WTC11 (cell line): ENCODE data around the gene SCGB3A2. TPM values are rescaled to one million over a fixed set of nuclear protein-coding genes. Genes with fewer than 3 reads are reported as not detected.

Source experiments
- ATAC-seq: fragments of 200-7000 bp; cut with Tn5 transposase; 2 replicates; pipeline ENCODE4 v1.10.0; 2021; ENCODE audit warnings: mild to moderate bottlenecking, moderate library complexity
- CTCF ChIA-PET: fragments of 300-600 bp; sonication (Branson Sonifier 250); formaldehyde crosslinking; loops from one replicate; lab custom pipeline; 2021; ENCODE audit warnings: antibody characterized with exemption; lab: Charles Lee
- POLR2A ChIA-PET: fragments of 350-600 bp; sonication (Branson Sonifier 250); formaldehyde crosslinking; loops from one replicate; lab custom pipeline; 2021; ENCODE audit warnings: antibody characterized with exemption; lab: Charles Lee
- DNase-seq: peaks from one replicate; pipeline ENCODE4 v3.0.0; 2021; ENCODE audit warnings: low spot score
- H3K27ac Mint-ChIP-seq: 2 replicates; pipeline ENCODE4 v1.8.0; 2021; ENCODE audit warnings: mixed read lengths
- H3K27me3 Mint-ChIP-seq: 2 replicates; pipeline ENCODE4 v1.8.0; 2021; ENCODE audit warnings: low read depth, mild to moderate bottlenecking, moderate library complexity, mixed read lengths
- H3K36me3 Mint-ChIP-seq: 2 replicates; pipeline ENCODE4 v1.8.0; 2021; ENCODE audit warnings: mixed read lengths
- H3K4me1 Mint-ChIP-seq: 2 replicates; pipeline ENCODE4 v1.8.0; 2022; ENCODE audit warnings: mixed read lengths
- H3K4me3 Mint-ChIP-seq: 2 replicates; pipeline ENCODE4 v1.8.0; 2021; ENCODE audit warnings: mild to moderate bottlenecking, moderate library complexity, mixed read lengths
- H3K9me3 Mint-ChIP-seq: 2 replicates; pipeline ENCODE4 v1.8.0; 2021; ENCODE audit warnings: mixed read lengths
- AR ChIP-seq: fragments of 250-450 bp; sonication (Bioruptor Pico); IDR thresholded peaks from 2 replicates; pipeline ENCODE4 v1.9.0; 2021; ENCODE audit warnings: mild to moderate bottlenecking
- E2F1 ChIP-seq: sonication (generic); formaldehyde crosslinking; IDR thresholded peaks from 2 replicates; pipeline ENCODE4 v1.8.0; 2022; ENCODE audit warnings: mild to moderate bottlenecking, missing genetic modification reagents
- ELF4 ChIP-seq: sonication (generic); formaldehyde crosslinking; IDR thresholded peaks from 2 replicates; pipeline ENCODE4 v1.8.1; 2022; ENCODE audit warnings: low read depth, mild to moderate bottlenecking, moderate library complexity, missing genetic modification reagents
- ERG ChIP-seq: fragments of 250-450 bp; sonication (Bioruptor Pico); IDR thresholded peaks from 2 replicates; pipeline ENCODE4 v1.8.0; 2021; ENCODE audit warnings: mild to moderate bottlenecking
- ESRRA ChIP-seq: sonication (generic); formaldehyde crosslinking; IDR thresholded peaks from 2 replicates; pipeline ENCODE4 v1.8.1; 2022; ENCODE audit warnings: mild to moderate bottlenecking, missing genetic modification reagents, borderline replicate concordance
- JAZF1 ChIP-seq: fragments of 250-450 bp; sonication (Bioruptor Pico); IDR thresholded peaks from 2 replicates; pipeline ENCODE4 v1.9.0; 2021; ENCODE audit warnings: moderate library complexity, mild to moderate bottlenecking, inconsistent platforms
- JUN ChIP-seq: sonication (generic); formaldehyde crosslinking; IDR thresholded peaks from 2 replicates; pipeline ENCODE4 v1.8.0; 2023; ENCODE audit warnings: mild to moderate bottlenecking, missing genetic modification reagents
- NFATC4 ChIP-seq: fragments of 250-450 bp; sonication (Bioruptor Pico); IDR thresholded peaks from 2 replicates; pipeline ENCODE4 v1.9.0; 2021; ENCODE audit warnings: mild to moderate bottlenecking
- NFYB ChIP-seq: sonication (generic); formaldehyde crosslinking; conservative IDR thresholded peaks from 2 replicates; pipeline ENCODE4 v1.8.0; 2022; ENCODE audit warnings: low read depth, missing genetic modification reagents
- SP1 ChIP-seq: sonication (generic); formaldehyde crosslinking; conservative IDR thresholded peaks from 2 replicates; pipeline ENCODE4 v1.8.1; 2022; ENCODE audit warnings: missing genetic modification reagents
- ZNF219 ChIP-seq: sonication (generic); formaldehyde crosslinking; IDR thresholded peaks from 2 replicates; pipeline ENCODE4 v1.8.0; 2023; ENCODE audit warnings: missing genetic modification reagents, mild to moderate bottlenecking, borderline replicate concordance
- ZNF263 ChIP-seq: sonication (generic); formaldehyde crosslinking; IDR thresholded peaks from 2 replicates; pipeline ENCODE4 v1.8.1; 2022; ENCODE audit warnings: low read depth, mild to moderate bottlenecking, moderate library complexity, missing genetic modification reagents
- ZNF425 ChIP-seq: fragments of 250-450 bp; sonication (Bioruptor Pico); conservative IDR thresholded peaks from 2 replicates; pipeline ENCODE4 v1.9.0; 2021; ENCODE audit warnings: mild to moderate bottlenecking
- ZNF671 ChIP-seq: fragments of 250-450 bp; sonication (Bioruptor Pico); IDR thresholded peaks from 2 replicates; pipeline ENCODE4 v1.8.0; 2021; ENCODE audit warnings: mild to moderate bottlenecking
- total RNA-seq: library from RNA; stranded (reverse); gene quantifications from 3 replicates; pipeline ENCODE4 v1.2.3, GENCODE V29; 2021
- TF ChIP-seq, protein P1 (sequence below): sonication (generic); formaldehyde crosslinking; IDR thresholded peaks from 2 replicates; pipeline ENCODE4 v1.8.1; 2023; ENCODE audit warnings: mild to moderate bottlenecking, moderate library complexity, missing genetic modification reagents
- TF ChIP-seq, protein P2 (sequence below): fragments of 250-450 bp; sonication (Bioruptor Pico); IDR thresholded peaks from 2 replicates; pipeline ENCODE4 v1.9.0; 2021; ENCODE audit warnings: mild to moderate bottlenecking
- TF ChIP-seq, protein P3 (sequence below): fragments of 250-450 bp; sonication (Bioruptor Pico); IDR thresholded peaks from 2 replicates; pipeline ENCODE4 v1.9.0; 2021; ENCODE audit warnings: moderate library complexity, mild to moderate bottlenecking, inconsistent platforms, borderline replicate concordance

Gene SCGB3A2
- total RNA-seq, 1 experiment from 2014 or later, result 79.1 TPM

GRCh38 chr5:147856801-147857200, 21.7 kb upstream of the SCGB3A2 start:
- Mint-ChIP-seq H3K9me3 (peaks cover 4% of the 10 kb centered on the region; the same call in 1 of the 2 replicates), H3K27ac (no peak overlapping the region), H3K27me3 (no peaks in the 10 kb centered on the region), H3K4me1 (peaks cover 76% of the 10 kb centered on the region), H3K4me3 (no peak overlapping the region), H3K36me3 (no peaks in the 10 kb centered on the region)
- TF ChIP-seq ESRRA (CRISPR knock-in tag) (no peak), JAZF1 (no peak), AR (CRISPR knock-in tag) (peak; percentile 37; the same call in 1 of the 2 replicates), NFATC4 (CRISPR knock-in tag) (0 out of 2 replicates have a peak, but pooled peaks have one; percentile 21), E2F1 (CRISPR knock-in tag) (no peak), ERG (CRISPR knock-in tag) (0 out of 2 replicates have a peak, but pooled peaks have one; percentile 9), ZNF425 (CRISPR knock-in tag) (peak; percentile 44; the same call in 1 of the 2 replicates), JUN (CRISPR knock-in tag) (no peak), SP1 (CRISPR knock-in tag) (no peak), ZNF671 (peak; percentile 35; the same call in 1 of the 2 replicates), NFYB (CRISPR knock-in tag) (no peak), ZNF263 (CRISPR knock-in tag) (no peak), ELF4 (CRISPR knock-in tag) (no peak), ZNF219 (CRISPR knock-in tag) (no peak)
- TF ChIP-seq, protein P1, sequence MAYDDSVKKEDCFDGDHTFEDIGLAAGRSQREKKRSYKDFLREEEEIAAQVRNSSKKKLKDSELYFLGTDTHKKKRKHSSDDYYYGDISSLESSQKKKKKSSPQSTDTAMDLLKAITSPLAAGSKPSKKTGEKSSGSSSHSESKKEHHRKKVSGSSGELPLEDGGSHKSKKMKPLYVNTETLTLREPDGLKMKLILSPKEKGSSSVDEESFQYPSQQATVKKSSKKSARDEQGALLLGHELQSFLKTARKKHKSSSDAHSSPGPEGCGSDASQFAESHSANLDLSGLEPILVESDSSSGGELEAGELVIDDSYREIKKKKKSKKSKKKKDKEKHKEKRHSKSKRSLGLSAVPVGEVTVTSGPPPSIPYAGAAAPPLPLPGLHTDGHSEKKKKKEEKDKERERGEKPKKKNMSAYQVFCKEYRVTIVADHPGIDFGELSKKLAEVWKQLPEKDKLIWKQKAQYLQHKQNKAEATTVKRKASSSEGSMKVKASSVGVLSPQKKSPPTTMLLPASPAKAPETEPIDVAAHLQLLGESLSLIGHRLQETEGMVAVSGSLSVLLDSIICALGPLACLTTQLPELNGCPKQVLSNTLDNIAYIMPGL (CRISPR knock-in tag), result no peak
- TF ChIP-seq, protein P2, sequence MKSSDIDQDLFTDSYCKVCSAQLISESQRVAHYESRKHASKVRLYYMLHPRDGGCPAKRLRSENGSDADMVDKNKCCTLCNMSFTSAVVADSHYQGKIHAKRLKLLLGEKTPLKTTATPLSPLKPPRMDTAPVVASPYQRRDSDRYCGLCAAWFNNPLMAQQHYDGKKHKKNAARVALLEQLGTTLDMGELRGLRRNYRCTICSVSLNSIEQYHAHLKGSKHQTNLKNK (CRISPR knock-in tag), result no peak
- TF ChIP-seq, protein P3, sequence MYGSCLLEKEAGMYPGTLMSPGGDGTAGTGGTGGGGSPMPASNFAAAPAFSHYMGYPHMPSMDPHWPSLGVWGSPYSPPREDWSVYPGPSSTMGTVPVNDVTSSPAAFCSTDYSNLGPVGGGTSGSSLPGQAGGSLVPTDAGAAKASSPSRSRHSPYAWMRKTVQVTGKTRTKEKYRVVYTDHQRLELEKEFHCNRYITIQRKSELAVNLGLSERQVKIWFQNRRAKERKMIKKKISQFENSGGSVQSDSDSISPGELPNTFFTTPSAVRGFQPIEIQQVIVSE (CRISPR knock-in tag), result no peak
- POLR2A ChIA-PET, result no interaction called here
- CTCF ChIA-PET, result interaction anchor here (1.0 kb wide), 1 partner anchor 30 kb away, joined by 4 read pairs; no protein-coding TSS in a partner anchor
- no peak for ATAC-seq
- no peak for DNase-seq
